Neutrophil (primary cell): ENCODE results near the gene CFD.
"Not testable (repeated sequence)": the region's sequence is repeated elsewhere in the genome, so short reads cannot be mapped to it uniquely, and the experiment has no call there.

ENCODE experiments used
- H3K27ac ChIP-seq: fragments of 200-600 bp; sonication (generic); 2 replicates; pipeline ENCODE4 v1.5.1; 2016; ENCODE audit warnings: mild to moderate bottlenecking, moderate library complexity
- H3K27me3 ChIP-seq: fragments of 200-600 bp; sonication (generic); 2 replicates; pipeline ENCODE4 v1.6.0; 2016; ENCODE audit warnings: mild to moderate bottlenecking
- H3K36me3 ChIP-seq: fragments of 200-600 bp; sonication (generic); 2 replicates; pipeline ENCODE4 v1.5.1; 2017
- H3K4me1 ChIP-seq, 2 experiments: fragments of 200-600 bp in 1 of 2; sonication (generic) in 1 of 2; 1 replicate in 1 of 2; 2 replicates in 1 of 2; pipeline versions ENCODE4 v1.5.1 to v1.6.1; 2013 to 2016; ENCODE audit warnings: low read depth in 1 of 2, low read length in 1 of 2, mild to moderate bottlenecking in 1 of 2, moderate library complexity in 1 of 2; ENCODE audit not compliant: control insufficient read depth in 1 of 2, insufficient read depth in 1 of 2
- H3K4me3 ChIP-seq, 2 experiments: fragments of 200-600 bp in 1 of 2; sonication (generic) in 1 of 2; 1 replicate in 1 of 2; 2 replicates in 1 of 2; pipeline ENCODE4 v1.5.1; 2013 to 2016; ENCODE audit warnings: low read depth in 1 of 2, low read length in 1 of 2, mild to moderate bottlenecking in 1 of 2, moderate library complexity in 1 of 2
- H3K9me3 ChIP-seq: fragments of 200-600 bp; sonication (generic); 2 replicates; pipeline ENCODE4 v1.5.1; 2016
- TF ChIP-seq, protein P1 (sequence below): fragments of 200-600 bp; sonication (generic); IDR thresholded peaks from 2 replicates; pipeline ENCODE4 v1.5.1; 2016; ENCODE audit warnings: antibody characterized with exemption

CFD gene

DNA sequence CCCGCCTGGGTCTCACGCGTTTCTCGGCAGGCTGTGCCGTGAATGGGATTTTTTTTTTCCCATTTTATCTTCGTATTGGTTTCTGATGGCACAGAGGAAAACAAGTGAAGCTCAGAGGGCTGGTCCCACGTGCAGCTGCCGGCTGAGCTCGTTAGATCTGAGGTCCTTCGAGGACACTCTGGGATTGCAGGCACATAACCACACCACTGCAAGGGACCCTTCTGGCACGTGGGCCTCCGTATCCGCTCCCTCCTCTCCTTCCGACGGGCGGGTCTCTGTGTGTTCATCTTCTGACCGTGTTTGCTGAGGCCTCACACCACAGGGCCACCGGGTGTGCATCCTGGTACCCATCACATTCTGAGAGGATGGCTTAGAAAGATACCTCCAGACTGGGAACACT, 16.6 kb downstream of the CFD start:
- Histone ChIP-seq H3K36me3 (peaks cover 67% of the 10 kb centered on the region), H3K27ac (no peak overlapping the region), H3K9me3 (no peaks in the 10 kb centered on the region), H3K4me1 (peaks cover 7 to 10% of the 10 kb centered on the region in 2 experiments), H3K4me3 (no peak overlapping the region), H3K27me3 (no peaks in the 10 kb centered on the region)
- TF ChIP-seq, protein P1, sequence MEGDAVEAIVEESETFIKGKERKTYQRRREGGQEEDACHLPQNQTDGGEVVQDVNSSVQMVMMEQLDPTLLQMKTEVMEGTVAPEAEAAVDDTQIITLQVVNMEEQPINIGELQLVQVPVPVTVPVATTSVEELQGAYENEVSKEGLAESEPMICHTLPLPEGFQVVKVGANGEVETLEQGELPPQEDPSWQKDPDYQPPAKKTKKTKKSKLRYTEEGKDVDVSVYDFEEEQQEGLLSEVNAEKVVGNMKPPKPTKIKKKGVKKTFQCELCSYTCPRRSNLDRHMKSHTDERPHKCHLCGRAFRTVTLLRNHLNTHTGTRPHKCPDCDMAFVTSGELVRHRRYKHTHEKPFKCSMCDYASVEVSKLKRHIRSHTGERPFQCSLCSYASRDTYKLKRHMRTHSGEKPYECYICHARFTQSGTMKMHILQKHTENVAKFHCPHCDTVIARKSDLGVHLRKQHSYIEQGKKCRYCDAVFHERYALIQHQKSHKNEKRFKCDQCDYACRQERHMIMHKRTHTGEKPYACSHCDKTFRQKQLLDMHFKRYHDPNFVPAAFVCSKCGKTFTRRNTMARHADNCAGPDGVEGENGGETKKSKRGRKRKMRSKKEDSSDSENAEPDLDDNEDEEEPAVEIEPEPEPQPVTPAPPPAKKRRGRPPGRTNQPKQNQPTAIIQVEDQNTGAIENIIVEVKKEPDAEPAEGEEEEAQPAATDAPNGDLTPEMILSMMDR, result no peak

DNA sequence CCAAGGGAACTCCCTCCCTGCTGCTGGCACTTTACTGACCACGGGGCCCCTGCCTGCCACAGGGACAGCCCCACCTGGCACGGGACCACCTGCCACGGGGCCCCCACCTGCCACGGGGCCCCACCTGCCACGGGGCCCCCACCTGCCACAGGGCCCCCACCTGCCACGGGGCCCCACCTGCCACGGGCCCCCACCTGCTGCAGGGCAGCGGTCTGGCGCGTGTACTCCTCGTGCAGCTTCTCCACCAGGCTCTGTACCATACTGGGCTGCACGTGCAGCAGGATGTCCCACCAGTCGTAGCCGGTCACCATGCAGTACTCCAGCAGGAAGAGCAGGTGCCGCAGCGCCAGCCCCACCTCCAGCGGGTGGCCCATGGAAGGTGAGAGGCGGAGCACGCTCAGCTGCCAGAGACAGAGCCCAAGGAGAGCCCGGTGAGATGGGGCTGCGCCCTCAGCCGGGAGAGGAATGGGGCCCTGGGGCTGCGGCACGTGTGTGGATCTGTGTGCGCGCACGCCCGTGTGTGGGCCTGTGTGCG, 17.4 kb downstream of the CFD start:
- H3K36me3 ChIP-seq, result peaks cover 70% of the 10 kb centered on the region
- TF ChIP-seq, protein P1, result no peak
- no peaks in the 10 kb centered on the region for H3K27me3 ChIP-seq
- H3K4me1 ChIP-seq, result peaks cover 6 to 9% of the 10 kb centered on the region in 2 experiments
- no peaks in the 10 kb centered on the region for H3K9me3 ChIP-seq
- H3K27ac ChIP-seq, result no peak overlapping the region
- no peak overlapping the region for H3K4me3 ChIP-seq

DNA sequence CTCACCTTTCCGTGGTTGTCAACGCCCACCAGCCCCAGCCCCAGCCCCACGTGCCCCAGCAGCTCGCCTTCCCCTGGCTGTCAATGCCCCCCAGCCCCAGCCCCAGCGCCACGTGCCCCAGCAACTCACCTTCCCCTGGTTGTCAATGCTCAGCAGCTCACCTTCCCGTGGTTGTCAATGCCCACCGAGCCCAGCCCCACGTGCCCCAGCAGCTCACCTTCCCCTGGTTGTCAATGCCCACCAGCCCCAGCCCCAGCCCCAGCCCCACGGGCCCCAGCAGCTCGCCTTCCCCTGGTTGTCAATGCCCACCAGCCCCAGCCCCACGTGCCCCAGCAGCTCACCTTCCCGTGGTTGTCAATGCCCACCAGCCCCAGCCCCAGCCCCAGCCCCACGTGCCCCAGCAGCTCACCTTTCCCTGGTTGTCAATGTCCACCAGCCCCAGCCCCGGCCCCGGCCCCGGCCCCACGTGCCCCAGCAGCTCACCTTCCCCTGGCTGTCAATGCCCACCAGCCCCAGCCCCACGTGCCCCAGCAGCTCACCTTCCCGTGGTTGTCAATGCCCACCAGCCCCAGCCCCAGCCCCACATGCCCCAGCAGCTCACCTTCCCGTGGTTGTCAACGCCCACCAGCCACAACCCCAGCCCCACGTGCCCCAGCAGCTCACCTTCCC, 18.7 kb downstream of the CFD start:
- not testable (repeated sequence) for H3K4me1 ChIP-seq, H3K4me3 ChIP-seq, H3K27me3 ChIP-seq, H3K9me3 ChIP-seq, H3K27ac ChIP-seq
- H3K36me3 ChIP-seq, result peaks cover 82% of the 10 kb centered on the region

DNA sequence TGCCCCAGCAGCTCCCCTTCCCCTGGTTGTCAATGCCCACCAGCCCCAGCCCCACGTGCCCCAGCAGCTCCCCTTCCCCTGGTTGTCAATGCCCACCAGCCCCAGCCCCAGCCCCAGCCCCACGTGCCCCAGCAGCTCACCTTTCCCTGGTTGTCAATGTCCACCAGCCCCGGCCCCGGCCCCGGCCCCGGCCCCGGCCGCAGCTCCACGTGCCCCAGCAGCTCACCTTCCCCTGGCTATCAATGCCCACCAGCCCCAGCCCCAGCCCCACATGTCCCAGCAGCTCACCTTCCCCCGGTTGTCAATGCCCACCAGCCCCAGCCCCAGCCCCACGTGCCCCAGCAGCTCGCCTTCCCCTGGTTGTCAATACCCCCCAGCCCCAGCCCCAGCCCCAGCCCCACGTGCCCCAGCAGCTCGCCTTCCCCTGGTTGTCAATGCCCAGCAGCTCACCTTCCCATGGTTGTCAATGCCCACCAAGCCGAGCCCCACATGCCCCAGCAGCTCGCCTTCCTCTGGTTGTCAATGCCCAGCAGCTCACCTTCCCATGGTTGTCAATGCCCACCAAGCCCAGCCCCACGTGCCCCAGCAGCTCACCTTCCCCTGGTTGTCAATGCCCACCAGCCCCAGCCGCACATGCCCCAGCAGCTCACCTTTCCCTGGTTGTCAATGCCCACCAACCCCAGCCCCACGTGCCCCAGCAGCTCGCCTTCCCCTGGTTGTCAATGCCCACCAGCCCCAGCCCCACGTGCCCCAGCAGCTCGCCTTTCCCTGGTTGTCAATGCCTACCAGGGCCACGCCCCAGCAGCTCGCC, 19.5 kb downstream of the CFD start:
- not testable (repeated sequence) for H3K9me3 ChIP-seq, H3K4me3 ChIP-seq, H3K27ac ChIP-seq, H3K4me1 ChIP-seq, H3K27me3 ChIP-seq
- peaks cover 85% of the 10 kb centered on the region for H3K36me3 ChIP-seq

DNA sequence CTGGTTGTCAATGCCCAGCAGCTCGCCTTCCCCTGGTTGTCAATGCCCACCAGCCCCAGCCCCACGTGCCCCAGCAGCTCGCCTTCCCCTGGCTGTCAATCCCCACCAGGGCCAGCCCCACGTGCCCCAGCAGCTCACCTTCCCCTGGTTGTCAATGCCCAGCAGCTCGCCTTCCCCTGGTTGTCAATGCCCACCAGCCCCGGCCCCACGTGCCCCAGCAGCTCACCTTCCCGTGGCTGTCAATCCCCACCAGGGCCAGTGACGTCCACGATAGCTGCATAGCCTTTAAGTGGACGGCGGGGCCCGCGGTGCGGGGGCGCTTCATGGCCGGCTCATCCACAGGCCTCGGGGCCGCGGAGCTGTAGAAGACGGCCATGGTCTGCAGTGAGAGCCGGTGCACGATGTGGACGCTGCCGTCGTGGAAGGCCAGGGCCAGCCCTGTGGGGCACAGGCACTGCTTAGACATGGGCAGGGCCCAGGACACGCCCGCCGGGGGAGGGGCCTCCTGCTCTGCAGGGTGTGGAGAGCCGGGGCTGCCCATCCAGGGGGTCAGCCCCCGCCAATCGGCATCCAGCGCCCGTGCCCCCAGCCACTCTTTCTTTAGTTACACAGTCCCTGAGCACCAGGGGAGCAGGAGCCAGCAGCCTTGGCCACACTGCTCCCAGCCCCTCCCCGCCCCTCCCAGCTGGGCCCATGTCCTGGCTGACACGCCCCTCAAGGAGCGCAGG, 20.4 kb downstream of the CFD start:
- Histone ChIP-seq H3K4me3 (no peak overlapping the region), H3K27ac (no peak overlapping the region), H3K4me1 (no peaks in the 10 kb centered on the region), H3K9me3 (no peaks in the 10 kb centered on the region), H3K27me3 (no peaks in the 10 kb centered on the region), H3K36me3 (peaks cover 88% of the 10 kb centered on the region)
- TF ChIP-seq, protein P1, result no peak

DNA sequence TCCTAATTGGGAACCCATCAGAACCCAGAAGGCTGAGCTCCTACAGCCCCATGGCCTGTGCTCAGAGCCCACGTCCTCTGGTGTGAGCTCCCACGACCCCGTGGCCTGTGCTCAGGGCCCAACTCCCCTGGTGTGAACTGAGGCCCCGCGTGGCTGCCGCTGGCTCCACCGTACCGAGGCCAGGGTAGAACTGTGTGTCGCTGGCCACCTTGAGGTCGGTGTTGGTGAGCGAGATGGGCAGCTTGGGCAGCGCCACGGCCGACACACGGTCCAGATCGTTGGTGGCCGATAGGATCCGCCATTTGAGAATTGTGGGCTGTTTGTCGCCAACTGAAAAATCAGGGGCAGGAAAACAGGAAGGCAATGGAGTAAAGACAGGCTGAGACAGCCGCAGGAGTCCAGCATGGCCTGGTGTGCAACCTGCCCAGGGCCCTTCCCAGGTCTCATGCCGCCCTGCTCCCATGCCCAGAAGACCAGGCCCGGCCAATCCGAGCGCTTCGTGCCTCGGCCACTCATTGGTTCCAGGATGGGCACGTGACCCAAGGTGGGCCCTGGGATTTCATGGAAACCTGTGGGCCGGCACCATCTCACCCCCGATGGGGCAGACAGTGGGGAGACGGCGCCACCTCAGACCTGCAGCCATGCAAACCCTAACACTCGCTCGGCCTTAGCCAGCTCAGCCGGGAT, 22.1 kb downstream of the CFD start:
- TF ChIP-seq, protein P1, result no peak
- Histone ChIP-seq H3K27ac (no peak overlapping the region), H3K36me3 (peaks cover 88% of the 10 kb centered on the region), H3K4me1 (no peaks in the 10 kb centered on the region), H3K9me3 (no peaks in the 10 kb centered on the region), H3K27me3 (no peaks in the 10 kb centered on the region), H3K4me3 (no peak overlapping the region)
